Suprapubic skin (tissue), 4 donors: ENCODE measurements around the gene FOXF1.

Source experiments
- EP300 ChIP-seq: sonication (generic); formaldehyde crosslinking; IDR thresholded peaks from one replicate; pipeline ENCODE4 v1.6.1; 2017; ENCODE audit warnings: antibody characterized with exemption
- POLR2A ChIP-seq, 2 donors: fragments of 450-650 bp; IDR thresholded peaks; one replicate each; pipeline ENCODE4 v1.6.1; 2017; ENCODE audit warnings: antibody characterized with exemption in 2 of 2, mild to moderate bottlenecking in 2 of 2, moderate library complexity in 2 of 2
- POLR2AphosphoS5 ChIP-seq, 3 donors: sonication (generic); formaldehyde crosslinking; IDR thresholded peaks; one replicate each; pipeline ENCODE4 v1.6.1; 2017; ENCODE audit warnings: antibody characterized with exemption in 3 of 3
- TF ChIP-seq, protein P1 (sequence below), 2 donors: fragments of 200-600 bp in 1 of 2; fragments of 450-650 bp in 1 of 2; sonication (generic) in 1 of 2; IDR thresholded peaks; one replicate each; pipeline ENCODE4 v1.5.1; 2016 to 2019; ENCODE audit warnings: antibody characterized with exemption in 2 of 2, mild to moderate bottlenecking in 1 of 2, moderate library complexity in 1 of 2

DNA sequence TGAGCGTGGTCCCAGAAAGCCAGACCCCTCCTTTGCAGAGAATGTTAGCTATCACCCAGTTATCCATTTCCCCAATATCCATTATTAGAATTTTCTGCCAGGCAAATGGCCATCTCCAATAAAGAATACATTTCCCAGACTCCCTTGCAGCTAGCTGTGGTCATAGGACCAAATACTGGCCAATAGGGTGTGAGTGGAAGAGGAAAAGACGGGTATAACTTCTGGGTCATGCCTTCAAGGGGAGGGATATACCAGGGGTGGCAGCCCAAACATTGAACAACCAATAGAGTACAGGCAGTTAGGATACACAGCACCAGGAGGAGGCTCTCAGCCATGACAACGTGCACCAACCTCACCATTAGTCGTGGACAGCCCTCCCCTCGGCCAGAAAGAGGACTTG lies 26.1 kb upstream of the FOXF1 start:
- TF ChIP-seq, protein P1, sequence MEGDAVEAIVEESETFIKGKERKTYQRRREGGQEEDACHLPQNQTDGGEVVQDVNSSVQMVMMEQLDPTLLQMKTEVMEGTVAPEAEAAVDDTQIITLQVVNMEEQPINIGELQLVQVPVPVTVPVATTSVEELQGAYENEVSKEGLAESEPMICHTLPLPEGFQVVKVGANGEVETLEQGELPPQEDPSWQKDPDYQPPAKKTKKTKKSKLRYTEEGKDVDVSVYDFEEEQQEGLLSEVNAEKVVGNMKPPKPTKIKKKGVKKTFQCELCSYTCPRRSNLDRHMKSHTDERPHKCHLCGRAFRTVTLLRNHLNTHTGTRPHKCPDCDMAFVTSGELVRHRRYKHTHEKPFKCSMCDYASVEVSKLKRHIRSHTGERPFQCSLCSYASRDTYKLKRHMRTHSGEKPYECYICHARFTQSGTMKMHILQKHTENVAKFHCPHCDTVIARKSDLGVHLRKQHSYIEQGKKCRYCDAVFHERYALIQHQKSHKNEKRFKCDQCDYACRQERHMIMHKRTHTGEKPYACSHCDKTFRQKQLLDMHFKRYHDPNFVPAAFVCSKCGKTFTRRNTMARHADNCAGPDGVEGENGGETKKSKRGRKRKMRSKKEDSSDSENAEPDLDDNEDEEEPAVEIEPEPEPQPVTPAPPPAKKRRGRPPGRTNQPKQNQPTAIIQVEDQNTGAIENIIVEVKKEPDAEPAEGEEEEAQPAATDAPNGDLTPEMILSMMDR (IDR thresholded peaks at IDR 0.05), result no peak
- TF ChIP-seq POLR2AphosphoS5 (IDR thresholded peaks at IDR 0.05) (no peak), POLR2A (IDR thresholded peaks at IDR 0.05) (no peak), EP300 (no peak)
